Osteoblast (primary cell): ENCODE results near the gene ANKS1B. TPM values are rescaled to one million over a fixed set of nuclear protein-coding genes. Genes with fewer than 3 reads are reported as not detected.

Source experiments
- DNase-seq: peaks from one replicate; pipeline ENCODE4 v3.0.0; 2011; ENCODE audit warnings: low spot score, mixed read lengths; ENCODE audit not compliant: insufficient read length; ENCODE audit errors: missing footprints
- H2AFZ ChIP-seq: 2 replicates; pipeline ENCODE4 v1.6.0; 2011; ENCODE audit warnings: mild to moderate bottlenecking, low read length
- H3K27ac ChIP-seq: 2 replicates; pipeline ENCODE4 v1.5.1; 2011; ENCODE audit warnings: mild to moderate bottlenecking, low read depth, low read length, moderate library complexity
- H3K27me3 ChIP-seq: 2 replicates; pipeline ENCODE4 v1.6.0; 2012; ENCODE audit warnings: mild to moderate bottlenecking, control low read depth, inconsistent platforms, low read length, moderate library complexity; ENCODE audit not compliant: insufficient read depth
- H3K36me3 ChIP-seq: 2 replicates; pipeline ENCODE4 v1.5.1; 2011; ENCODE audit warnings: mild to moderate bottlenecking, low read length, control low read depth, moderate library complexity; ENCODE audit not compliant: insufficient read depth
- H3K4me1 ChIP-seq: 2 replicates; pipeline ENCODE4 v1.5.1; 2011; ENCODE audit warnings: mild to moderate bottlenecking, low read length, control low read depth, moderate library complexity; ENCODE audit not compliant: insufficient read depth
- H3K4me2 ChIP-seq: 2 replicates; pipeline ENCODE4 v1.6.0; 2011; ENCODE audit warnings: mild to moderate bottlenecking, low read length; ENCODE audit not compliant: insufficient read depth
- H3K4me3 ChIP-seq: fragments of 200-600 bp; sonication (generic); 3 replicates; pipeline ENCODE4 v1.5.1; 2012; ENCODE audit warnings: mild to moderate bottlenecking, low read length, inconsistent platforms; ENCODE audit not compliant: insufficient read depth
- H3K79me2 ChIP-seq: 2 replicates; pipeline ENCODE4 v1.6.0; 2012; ENCODE audit warnings: mild to moderate bottlenecking, low read length, control low read depth, inconsistent platforms; ENCODE audit not compliant: insufficient read depth
- H3K9me3 ChIP-seq: 2 replicates; pipeline ENCODE4 v1.5.1; 2011; ENCODE audit warnings: low read depth, low read length, control low read depth
- H4K20me1 ChIP-seq: 2 replicates; pipeline ENCODE4 v1.6.0; 2012; ENCODE audit warnings: mild to moderate bottlenecking, low read length, control low read depth; ENCODE audit not compliant: insufficient read depth
- total RNA-seq: library from RNA; depleted of rRNA; stranded (reverse); fragments of >200 nt; gene quantifications from 2 replicates; pipeline ENCODE4 v1.2.3, GENCODE V29; 2012
- TF ChIP-seq, protein P1 (sequence below): IDR thresholded peaks from 2 replicates; pipeline ENCODE4 v1.5.1; 2011; ENCODE audit warnings: mild to moderate bottlenecking, low read depth, low read length, moderate library complexity; ENCODE audit errors: extremely low read depth

The ANKS1B gene
- total RNA-seq, 1 donor, result 2.2 TPM

DNA sequence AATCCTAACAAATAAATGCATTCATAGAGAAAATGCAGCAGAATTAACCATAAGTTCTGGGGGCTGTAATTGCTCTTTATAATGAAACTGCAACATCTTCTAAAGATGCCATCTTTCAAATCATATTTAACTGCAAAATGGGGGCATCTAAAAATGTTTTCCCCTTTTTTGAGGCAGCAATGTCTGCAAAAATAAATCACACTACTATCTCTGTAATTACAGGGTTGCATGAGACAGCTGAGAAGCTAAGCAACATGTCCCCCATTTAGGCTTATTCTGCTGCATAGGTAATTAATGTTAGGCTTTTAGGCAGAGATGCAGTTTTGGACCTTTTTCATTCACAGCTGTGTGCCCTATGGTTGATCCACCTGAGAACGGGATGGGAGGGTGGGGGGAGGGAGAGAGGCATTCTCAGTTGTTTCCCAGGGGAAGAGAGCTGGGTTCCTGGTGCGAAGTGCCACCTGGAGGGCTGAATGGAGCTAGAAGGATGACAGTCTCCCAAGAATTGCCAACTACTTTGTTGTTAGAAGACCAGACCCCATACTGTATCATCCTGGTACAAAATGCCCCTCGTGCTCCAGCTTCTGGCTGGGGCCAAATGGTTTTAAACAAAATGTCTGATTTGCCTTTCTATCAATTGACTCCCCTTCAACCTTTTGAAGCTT lies 1185.5 kb downstream of the ANKS1B start:
- DNase-seq, result no peak
- no peaks in the 10 kb centered on the region for H4K20me1 ChIP-seq
- H3K4me1 ChIP-seq, result no peaks in the 10 kb centered on the region
- TF ChIP-seq, protein P1, sequence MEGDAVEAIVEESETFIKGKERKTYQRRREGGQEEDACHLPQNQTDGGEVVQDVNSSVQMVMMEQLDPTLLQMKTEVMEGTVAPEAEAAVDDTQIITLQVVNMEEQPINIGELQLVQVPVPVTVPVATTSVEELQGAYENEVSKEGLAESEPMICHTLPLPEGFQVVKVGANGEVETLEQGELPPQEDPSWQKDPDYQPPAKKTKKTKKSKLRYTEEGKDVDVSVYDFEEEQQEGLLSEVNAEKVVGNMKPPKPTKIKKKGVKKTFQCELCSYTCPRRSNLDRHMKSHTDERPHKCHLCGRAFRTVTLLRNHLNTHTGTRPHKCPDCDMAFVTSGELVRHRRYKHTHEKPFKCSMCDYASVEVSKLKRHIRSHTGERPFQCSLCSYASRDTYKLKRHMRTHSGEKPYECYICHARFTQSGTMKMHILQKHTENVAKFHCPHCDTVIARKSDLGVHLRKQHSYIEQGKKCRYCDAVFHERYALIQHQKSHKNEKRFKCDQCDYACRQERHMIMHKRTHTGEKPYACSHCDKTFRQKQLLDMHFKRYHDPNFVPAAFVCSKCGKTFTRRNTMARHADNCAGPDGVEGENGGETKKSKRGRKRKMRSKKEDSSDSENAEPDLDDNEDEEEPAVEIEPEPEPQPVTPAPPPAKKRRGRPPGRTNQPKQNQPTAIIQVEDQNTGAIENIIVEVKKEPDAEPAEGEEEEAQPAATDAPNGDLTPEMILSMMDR, result no peak
- H2AFZ ChIP-seq, result no peak overlapping the region
- H3K4me3 ChIP-seq, result no peak overlapping the region
- H3K79me2 ChIP-seq, result no peaks in the 10 kb centered on the region
- no peaks in the 10 kb centered on the region for H3K36me3 ChIP-seq
- H3K4me2 ChIP-seq, result no peak overlapping the region
- no peaks in the 10 kb centered on the region for H3K27me3 ChIP-seq
- H3K27ac ChIP-seq, result no peak overlapping the region
- no peaks in the 10 kb centered on the region for H3K9me3 ChIP-seq

DNA sequence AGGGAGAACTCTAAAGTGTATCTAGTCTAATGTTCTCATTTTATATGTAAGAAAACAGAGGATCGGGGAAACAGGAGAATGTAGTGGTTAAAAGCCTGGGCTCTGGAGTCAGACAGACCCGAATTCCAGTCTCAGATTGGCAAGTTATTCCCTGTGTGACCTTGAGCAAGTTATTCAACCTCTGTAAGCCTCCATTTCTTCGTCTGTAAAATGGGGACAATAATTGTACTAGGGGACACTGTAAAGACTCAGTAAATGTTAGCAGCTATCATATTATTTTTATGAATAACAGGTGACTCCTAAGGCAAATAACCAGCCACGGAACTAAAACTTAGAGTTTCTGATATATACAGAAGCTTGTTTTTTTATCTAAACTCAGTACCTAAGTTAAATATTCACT lies 1187.5 kb downstream of the ANKS1B start:
- no peak overlapping the region for H3K27ac ChIP-seq
- H3K9me3 ChIP-seq, result no peaks in the 10 kb centered on the region
- H3K27me3 ChIP-seq, result no peaks in the 10 kb centered on the region
- H3K4me2 ChIP-seq, result no peak overlapping the region
- no peak overlapping the region for H3K4me3 ChIP-seq
- H4K20me1 ChIP-seq, result no peaks in the 10 kb centered on the region
- H3K79me2 ChIP-seq, result no peaks in the 10 kb centered on the region
- TF ChIP-seq, protein P1, result no peak
- no peak for DNase-seq
- H3K36me3 ChIP-seq, result no peaks in the 10 kb centered on the region
- H3K4me1 ChIP-seq, result no peaks in the 10 kb centered on the region
- no peak overlapping the region for H2AFZ ChIP-seq

DNA sequence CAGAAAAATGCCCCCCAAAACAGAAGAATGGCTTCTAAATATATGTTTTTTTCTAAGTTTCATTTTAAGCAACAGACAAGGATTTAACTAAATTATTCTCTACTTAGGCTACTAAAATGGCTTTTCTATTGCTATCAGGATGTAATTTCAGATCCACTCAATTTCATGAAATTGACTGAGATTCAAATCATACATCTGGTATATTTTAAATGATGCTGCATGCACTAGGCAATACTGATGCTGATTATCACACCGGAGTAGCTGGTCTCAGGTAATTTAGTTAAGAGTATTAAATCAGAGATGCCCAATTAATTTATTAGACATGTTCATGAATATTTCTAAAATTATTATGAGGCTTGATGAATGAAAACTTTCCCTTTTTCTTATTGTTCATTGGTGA lies 1188.0 kb downstream of the ANKS1B start:
- no peak for DNase-seq
- Histone ChIP-seq H3K36me3 (no peaks in the 10 kb centered on the region), H3K27me3 (no peaks in the 10 kb centered on the region), H3K79me2 (no peaks in the 10 kb centered on the region), H3K4me2 (no peak overlapping the region), H3K4me1 (no peaks in the 10 kb centered on the region), H3K4me3 (no peak overlapping the region), H2AFZ (no peak overlapping the region), H3K27ac (no peak overlapping the region), H4K20me1 (no peaks in the 10 kb centered on the region), H3K9me3 (no peaks in the 10 kb centered on the region)
- TF ChIP-seq, protein P1, result no peak

DNA sequence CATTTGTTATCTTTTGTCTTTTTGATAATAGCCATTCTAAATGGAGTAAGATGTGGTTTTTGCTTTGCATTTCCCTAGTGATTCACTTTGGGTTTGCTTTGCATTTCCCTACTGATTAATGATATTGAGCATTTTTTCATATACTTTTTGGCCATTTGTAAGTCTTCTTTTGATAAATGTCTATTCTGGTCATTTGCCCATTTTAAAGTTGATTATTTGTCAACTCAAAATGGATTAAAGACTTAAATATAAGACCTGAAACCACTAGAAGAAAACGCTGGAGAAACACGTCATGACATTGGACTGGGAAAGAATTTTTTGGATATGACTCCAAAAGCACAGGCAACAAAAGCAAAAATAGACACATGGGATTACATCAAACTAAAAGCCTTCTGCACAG lies 1191.6 kb downstream of the ANKS1B start:
- TF ChIP-seq, protein P1, result no peak
- H3K36me3 ChIP-seq, result no peaks in the 10 kb centered on the region
- no peaks in the 10 kb centered on the region for H3K9me3 ChIP-seq
- H3K27me3 ChIP-seq, result no peaks in the 10 kb centered on the region
- H3K4me3 ChIP-seq, result no peak overlapping the region
- H3K4me2 ChIP-seq, result no peak overlapping the region
- H2AFZ ChIP-seq, result no peak overlapping the region
- no peak overlapping the region for H3K27ac ChIP-seq
- H3K4me1 ChIP-seq, result no peaks in the 10 kb centered on the region
- no peak for DNase-seq
- H3K79me2 ChIP-seq, result no peaks in the 10 kb centered on the region
- H4K20me1 ChIP-seq, result no peaks in the 10 kb centered on the region
